ENCODE results near the gene RCC2.
A peak's percentile ranks its signal among the peaks of the same experiment; 100 is the strongest.
"Not testable (repeated sequence)": the region's sequence is repeated elsewhere in the genome, so short reads cannot be mapped to it uniquely, and the experiment has no call there.

Gene RCC2

DNA sequence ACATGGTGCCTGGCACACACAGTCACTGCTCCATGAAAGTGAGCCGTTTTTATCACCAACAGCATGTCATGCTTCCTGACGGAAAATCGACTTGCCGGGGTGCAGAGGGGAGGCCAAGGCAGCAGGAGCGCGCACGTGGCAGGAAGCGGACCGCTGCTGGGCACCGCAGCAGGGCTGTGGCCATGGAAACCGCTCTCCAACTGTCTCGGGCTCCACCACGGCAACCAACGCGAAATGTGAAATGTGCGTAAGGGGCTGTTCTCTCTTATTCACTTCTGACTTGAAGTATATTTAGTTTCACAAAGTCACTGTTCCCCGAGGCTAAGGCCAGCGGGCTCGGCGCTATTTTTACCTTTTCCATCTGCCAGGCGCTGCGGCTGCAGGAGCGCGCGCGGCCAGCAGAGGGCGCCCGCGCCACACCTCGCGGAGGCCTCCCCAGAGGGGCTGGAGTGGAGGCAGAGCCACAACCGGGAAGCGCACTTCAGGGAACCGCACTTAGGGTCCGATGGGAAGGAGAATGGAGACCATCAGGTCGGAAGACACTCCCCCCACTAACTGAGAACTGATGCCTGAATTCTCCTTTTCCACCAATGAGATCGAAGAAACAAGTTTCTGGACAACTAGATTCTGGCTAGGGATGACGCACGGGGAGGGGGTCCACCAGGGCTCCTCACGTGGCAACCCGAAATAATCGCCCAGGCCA lies 19.7 kb downstream of the RCC2 start:
- DNase-seq, result peak; percentile 62 to 84 (median 76)

DNA sequence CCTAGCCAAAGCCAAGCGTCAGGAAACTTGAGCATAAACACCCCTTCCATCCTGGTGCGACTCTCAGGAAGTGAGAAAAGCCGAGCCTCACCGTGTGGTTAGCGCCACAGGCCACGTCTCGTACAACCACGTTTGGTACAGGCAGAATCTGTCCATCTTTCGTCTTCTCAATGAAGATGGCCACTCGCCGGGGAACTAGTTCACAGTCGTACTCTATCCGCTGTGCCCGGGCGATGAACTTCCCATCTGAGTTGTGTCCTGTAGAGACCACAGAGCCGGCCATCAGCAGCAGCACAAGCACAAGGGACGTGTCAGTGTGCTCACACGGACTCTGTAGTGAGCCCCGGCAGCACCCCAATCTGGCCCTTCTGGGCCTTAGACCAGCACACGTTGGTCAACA lies 23.1 kb downstream of the RCC2 start:
- no peak for DNase-seq

DNA sequence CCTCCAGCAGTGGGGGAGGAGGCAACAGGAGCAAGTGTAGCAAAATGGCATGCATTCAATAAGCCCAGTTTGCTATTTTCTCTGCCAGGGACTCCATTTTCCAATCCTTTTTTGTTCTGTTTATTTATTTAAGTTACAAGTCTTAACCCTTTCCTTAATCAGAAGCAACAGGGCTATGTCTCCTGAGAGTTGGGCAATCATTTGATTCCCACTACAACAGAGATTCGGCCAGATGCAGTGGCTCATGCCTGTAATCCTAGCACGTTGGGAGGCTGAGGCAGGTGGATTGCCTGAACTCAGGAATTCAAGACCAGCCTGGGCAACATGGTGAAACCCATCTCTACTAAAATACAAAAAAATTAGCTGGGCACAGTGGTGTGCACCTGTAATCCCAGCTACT lies 25.5 kb downstream of the RCC2 start:
- no peak for DNase-seq

DNA sequence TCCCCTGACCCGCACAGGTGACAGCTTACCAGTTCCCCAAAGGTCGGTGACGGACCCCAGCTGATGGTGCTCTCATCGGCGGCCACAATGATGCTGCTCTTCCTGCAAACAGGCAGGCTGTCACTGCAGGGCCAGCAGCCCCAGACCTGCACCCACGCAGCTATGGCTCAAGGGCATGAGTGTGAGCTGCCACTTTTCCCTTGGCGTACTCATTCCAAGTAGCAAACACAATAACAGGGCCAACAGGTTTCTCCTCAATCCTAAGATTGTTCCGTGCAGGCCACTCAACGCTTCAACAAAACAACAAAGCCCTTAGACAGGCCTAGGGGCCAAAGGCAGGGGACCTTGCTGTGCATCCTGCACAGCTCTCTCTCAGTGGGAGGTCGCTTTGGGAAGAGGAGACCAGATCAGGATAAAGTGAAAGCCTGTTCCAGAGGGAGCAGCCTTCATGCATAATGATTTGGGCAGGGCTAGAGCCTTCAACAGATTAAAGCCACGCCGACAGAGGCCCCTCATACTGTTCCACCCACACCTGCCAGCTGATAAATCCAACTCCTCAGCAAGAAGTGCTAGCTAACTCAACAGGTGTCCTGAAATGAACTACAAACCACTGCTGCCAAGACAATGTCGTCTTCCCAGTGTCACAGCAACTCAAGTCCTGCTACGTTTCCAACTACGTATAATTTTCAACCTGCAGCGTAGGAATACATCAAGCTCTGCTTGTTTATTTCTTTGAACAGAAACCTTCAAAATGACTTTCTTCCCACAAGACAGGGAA lies 27.2 kb downstream of the RCC2 start:
- DNase-seq, result no peak

DNA sequence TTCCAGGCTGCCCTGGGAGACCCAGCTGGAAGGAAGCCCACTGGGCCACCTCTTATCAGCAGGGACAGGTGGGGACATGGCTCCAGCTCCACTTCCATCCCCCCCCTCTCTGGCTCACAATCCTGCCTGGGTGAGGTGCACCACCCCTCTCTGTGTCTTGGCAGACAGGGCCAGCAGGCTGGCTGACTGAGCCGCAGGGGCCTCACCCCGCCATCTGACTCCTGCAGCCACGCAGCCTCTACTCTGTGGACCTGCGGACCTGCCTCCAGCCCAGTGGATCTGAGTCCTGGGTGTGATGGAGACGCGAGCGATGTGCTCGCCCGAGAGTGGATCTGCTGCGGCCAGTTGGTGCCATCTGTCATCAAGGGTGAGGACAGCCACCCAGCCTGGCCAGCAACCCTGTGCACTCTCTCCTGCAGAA lies 30.1 kb downstream of the RCC2 start:
- DNase-seq, result no peak

DNA sequence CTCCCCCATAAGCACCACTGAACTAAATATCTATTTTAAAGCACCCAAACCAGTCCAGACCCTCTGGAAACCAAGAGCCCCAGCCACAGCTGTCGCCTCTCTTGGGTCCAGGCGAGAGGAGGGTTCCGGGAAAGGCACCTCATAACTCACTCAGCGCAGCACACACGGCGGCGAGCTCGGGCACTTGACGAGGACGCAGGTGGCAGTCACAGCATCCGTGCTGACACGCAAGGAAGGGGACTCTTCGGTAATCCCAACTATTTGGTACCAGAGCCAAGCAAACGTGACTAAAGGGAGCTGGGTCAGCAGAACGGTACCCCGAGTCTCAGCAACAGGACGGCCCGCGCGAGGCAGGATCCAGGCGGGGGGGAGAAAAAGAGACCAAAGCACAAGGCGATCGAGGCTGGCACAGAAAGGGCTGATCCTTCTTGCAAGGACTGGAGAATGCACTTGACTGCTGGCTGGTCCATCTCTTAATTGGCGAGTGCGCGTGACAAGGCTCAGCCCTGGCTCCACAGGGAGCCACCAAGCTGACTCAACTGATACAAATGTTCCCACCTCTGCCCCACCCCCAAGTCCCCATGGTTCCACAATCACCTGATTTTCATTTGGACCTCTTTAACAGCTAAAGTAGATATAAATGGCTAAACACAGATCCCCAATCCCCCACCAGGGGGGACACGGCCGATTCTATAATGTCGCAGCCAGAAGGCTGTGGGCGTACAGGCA lies 31.5 kb downstream of the RCC2 start:
- DNase-seq, result not testable (repeated sequence)

DNA sequence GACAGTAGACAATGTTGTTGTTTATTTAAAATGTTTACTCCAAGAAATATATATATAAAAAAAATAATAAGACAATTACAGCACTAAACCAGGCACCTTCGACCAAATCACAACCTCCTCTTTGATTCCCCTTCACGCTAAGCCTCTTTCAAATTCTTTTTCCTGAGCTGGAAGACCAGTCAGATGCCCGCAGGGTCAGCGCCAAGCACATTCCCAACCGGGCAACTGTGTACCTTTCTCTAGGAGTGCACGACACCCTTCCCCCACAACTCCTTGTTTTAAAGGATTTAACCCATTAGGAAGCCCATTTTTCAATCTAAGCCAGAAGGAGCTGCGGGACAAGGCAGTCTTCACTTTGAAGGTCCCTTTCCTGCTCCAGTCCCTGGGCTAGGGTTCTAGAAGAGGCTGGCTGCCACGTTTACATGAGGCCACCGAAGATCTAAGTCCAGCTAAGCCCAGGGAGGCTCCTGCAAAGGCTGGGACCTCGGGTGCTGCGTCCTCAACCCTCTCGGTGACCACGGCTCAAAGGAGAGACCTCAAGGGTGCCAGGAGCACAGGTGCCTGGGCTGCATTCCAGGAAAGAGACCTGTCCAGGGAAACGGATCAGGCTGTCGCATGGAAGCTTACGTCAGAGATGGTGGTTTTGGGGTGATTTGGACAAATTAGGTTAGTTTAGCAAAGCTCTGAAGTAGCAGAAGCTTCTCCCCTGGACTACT lies 32.6 kb downstream of the RCC2 start:
- not testable (repeated sequence) for DNase-seq

DNA sequence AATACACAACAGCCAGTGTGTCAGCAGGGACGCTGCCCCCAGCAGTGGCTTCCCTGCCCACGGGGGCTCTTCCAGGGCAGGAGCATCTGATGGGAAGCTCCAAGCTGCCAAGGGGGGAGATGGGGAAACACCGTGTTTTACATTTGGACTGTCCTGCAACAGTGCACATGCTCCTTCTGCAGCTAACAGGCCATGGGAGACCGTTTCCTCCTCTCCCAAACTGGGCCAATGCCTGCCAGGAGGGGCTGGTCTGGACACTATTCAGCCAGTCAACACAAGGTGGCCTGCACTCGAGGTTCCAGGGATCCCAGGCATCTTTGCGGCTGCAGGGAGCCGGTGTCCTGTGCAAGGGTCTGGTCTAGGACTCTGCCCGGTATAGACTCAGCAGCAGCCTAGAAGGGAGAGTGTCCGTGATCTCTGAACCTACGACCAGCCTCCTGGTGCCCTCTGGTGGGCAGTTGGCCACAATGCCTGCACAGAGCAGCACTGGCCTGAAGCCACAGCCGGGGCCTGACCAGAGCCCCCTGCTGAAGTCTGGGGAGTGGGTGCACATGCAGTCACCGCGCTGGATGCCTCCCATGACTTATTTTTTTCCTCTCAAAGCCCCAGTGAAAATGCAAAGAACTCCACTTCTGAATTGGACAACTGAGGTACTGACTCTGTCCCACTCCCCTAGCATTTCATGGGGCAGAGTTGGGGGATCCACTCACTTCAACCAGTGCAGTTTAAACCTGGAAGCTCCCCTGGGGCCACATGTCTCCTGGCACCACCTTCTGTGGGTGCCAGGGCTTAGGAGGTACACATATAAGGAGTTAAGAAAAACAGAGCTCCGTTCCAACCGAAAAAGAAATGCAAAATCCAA lies 33.3 kb downstream of the RCC2 start:
- DNase-seq, result peak; percentile 72 to 86 (median 78)

DNA sequence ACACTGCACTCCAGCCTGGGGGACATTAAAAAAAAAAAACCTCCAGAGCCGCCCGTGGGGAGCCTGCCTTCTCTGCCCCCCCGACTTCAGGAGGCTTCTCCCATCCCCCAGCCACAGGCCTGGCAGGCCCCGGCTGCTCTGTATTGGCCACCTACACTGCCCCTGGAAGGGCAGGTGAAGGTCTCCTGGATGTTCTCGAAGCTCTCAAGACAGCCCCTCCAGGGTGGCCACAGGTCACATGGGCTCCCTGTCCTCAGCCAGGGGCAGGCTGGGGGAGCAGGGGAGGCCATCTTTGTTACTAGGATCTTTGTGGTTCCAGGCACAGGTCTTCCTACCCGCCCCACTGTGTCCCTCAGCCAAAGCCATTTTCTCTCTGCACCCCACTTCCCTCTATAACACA lies 34.7 kb downstream of the RCC2 start:
- no peak for DNase-seq

DNA sequence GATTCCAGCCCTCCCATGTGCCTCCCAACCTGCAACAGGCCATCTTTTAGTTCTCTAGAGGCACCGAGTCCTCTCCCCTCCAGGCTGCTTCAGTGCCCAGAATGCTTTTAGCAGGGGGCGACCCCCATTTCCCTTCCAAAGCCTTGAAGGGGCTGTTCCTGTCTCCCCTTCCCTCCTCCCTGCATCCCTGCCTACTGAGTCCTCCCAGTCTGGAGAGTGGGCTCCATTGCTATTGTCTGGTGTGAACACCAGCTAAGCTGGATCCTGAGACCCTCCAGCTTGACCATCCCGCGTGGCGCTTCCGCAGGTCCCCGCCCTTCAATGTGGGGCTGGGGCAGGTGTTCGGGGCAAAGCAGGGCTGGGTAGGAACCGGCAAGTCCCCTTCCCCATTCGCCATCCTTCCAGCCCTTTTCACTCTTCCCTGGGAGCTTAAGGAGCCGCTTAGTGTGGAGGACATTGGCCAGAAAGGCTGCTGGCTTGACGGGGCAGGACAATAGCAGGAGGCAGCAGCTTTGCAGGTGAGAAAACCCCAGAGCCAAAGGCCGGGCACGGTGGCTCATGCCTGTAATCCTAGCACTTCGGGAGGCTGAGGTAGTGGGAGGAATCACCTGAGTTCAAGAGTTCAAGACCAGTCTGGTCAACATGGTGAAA lies 35.3 kb downstream of the RCC2 start:
- no peak for DNase-seq

DNA sequence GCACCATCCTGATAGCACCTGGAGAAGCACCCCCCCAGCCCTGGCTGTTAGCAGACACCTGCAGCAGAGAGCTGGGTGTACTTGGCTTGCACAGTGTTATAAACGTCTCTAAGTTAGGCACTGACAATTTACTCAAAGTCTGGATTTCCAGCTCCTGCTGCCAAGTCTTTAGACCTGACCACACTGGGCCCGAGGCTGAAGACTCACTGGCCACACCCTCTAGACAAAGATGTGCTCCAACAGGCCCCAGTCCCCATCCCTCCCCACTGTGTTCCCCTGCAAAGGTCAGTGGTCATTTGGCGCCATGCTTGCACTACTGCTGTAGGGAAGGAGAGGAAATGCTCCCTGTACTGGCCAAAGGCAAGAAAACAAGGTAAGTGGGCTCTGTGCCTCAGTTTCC lies 36.4 kb downstream of the RCC2 start:
- no peak for DNase-seq

DNA sequence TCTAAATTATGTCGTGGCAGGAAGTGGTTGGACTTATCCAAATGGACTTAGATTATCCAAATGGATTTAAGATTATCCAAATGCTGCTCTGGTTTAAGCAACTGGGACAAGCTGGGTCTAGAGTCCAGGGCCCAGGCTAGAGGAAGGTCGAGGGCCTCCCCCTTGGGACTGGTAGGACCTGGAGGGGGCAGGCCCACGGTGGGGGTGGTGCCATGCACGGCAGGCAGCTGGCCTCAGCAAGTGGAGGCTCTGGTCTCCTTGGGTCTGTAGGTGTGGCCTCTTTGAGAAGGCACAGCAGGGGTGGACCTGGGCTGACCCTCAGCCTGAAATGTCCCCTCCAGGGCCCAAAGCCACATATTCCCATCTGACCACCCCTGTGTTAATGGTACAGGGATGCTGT lies 37.6 kb downstream of the RCC2 start:
- no peak for DNase-seq

DNA sequence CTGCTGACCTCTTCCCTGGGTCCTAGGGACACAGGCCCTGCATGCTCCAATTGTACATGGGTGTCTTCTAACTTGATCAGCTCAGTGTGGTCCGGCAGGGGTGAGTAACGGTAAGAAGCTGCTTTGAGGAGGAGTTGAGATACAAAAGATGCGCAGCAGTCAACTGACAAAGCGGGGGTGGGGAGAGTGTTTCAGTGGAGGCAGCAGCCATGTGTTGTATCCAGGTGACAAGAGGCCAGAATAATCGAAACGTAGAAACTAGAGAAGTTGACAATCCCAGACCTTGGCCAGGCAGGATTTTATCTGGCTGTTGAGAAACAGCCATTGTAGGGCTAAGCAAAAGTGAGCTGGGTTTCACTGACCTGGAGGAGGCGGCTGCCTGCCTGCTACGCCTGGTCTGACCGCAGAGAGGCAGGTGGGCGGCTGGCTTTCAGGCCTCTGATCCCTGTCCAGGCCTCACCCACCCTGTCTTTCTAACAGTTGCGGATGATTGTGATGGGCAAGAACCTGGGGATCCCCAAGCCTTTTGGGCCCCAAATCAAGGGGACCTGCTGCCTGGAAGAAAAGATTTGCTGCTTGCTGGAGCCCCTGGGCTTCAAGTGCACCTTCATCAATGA lies 38.6 kb downstream of the RCC2 start:
- DNase-seq, result no peak

DNA sequence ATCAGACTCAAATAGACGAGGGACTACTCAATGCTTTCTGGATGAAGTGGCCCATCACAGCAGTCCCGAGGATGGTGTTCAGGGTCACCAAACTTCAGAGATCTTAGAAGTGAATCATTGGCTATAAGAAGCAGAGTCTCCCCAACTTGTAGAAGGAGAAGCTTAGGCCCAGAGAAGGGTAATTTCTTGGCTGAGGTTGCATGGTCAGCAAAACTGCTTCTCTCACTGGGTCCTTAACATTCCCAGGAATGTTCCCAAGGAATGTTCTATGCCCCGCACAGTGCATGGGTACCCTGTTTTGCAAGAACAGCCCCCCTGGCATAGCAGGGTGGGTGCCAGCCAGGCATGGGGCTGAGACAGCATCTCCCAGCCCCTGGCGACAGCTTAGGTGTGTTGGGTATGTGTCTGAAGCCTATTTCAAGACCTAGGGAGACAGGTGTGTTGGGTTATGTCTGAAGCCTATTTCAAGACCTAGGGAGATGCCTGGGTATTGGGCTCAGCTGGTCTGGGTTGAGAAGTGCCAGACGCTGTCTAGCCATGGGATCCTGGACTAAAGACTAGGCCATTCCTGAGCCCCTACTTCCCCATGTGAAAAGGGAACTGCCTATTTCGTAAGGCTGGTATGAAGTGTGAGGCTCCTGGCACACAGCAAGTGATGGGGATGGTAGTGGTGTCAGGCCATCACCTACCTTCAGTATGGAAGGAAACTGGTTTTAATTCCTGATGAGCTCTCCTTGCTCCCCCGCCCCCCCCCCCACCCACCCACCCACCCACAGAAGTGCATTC lies 41.4 kb downstream of the RCC2 start:
- DNase-seq, result peak; percentile 64 to 82 (median 74)

DNA sequence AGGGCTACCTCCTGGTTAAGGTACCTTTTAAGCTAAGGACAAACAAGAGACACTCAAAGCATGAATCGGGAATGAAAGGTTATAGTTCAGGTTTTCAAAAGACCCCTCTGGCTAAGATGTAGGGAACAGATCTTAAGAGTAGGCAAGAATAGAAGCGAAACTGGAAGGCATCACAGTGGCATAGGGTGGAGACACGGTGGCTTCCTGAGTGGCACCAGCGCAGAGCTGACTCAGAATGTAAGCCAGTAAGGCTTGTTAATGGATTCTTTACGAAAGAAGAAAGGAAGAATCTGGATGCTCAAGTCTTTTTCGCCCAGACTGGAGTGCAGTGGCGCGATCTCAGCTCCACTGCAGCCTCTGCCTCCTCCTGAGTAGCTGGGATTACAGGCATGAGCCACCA lies 46.2 kb downstream of the RCC2 start:
- peak; percentile 41 to 54 (median 50) for DNase-seq

DNA sequence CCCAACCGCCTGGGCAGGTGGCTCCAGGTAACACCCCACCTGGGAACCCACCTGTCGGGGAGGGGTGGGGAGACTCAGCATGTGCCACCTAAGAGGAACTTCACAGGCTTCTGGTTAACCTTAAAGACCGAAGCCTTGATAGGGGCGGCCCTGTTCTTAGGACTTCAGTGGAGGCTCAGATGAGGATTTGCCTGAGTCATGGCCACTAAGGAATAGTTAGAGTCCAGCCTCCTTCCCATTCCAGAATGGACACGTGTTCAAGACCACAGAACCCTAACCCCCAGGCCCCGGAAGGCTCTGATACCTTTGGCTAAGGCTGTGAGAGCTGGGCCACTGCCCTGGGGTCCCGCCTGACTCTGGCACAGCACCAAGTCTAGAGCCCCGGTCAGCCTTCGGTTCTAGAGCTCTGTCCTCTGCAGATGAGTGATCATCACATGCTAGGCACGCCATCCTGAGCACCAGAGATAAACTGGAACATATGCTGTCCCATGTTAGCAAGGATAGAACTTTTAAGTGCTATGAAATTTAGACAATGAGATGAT lies 47.2 kb downstream of the RCC2 start:
- DNase-seq, result peak in 3 of 4 experiments; percentile 12 to 29 (median 23)

DNA sequence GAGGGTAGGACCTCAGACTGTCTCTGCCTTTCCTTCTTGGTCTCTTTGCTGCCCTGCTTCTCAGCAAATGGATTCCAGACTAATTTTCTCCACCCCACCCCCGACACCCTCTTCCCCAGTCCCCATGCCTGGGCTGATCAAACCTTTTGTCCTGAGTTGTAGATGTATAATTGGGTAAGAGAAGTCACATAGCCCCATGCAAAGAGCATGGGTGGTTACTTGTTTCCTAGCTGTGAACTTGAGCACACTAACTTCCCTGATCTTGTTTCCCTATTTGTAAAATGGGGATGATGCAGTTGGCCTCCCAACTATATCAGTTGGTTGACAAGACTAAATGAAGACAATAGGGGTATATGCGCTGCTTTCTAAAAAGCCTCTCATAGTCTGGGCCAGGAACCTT lies 58.3 kb downstream of the RCC2 start:
- peak; percentile 40 to 71 (median 64) for DNase-seq

DNA sequence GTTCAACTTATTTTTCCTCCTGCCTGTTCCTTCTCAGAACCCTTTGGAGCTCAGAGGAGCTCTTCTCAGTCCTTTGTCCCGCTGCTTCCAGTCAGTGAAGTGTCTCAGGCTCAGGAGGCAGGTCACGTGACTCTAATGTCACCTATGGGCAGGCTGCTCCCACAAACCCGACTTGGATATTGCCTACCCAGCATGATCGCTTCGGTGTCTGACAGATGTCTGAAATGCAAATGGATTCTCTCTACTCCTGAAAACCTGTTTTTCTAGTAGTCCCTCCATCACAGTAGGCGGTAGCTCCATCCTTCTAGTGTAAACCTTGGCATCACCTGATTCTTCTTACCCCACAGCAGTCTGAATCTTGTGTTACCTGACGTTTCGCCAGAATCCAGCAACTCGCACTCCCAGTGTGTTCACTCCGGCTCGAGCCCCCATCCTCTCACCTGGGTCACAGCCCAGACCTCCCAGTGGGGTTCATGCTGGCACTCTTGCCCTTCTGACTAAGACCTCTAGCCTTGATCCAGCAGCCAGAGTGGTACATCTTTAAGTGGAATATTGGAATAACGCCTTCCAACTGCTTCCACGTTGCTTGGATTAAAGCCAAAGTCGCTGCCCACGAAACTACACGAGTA lies 62.0 kb downstream of the RCC2 start:
- DNase-seq, result no peak

DNA sequence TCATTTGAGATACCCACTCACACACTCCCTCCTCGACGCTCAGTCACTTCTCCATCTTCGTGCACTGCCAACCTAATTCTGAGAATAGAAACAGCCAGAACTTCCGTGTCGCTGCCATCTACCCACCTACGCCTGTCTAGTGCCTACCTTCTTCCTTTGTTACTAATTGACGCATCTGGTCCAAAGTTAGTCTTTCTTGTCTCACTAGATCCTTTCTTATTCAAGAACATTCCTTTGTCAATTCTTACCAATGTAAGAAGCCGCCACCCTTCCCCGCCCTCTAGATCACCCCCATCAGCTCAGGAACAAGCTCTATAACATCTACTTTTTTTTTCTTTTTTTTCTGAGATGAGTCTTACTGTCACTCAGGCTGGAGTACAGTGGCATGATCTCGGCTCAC lies 63.8 kb downstream of the RCC2 start:
- DNase-seq, result no peak
